ENCODE results near the gene CHAF1A.
A peak's percentile ranks its signal among the peaks of the same experiment; 100 is the strongest.

CHAF1A gene

GRCh38 chr19:4471403-4472173 lies 69.1 kb downstream of the CHAF1A start (continued):
- TF ChIP-seq KLF8 (tag by site-specific recombination; IDR thresholded peaks at IDR 0.05) (peak; percentile 86), ZNF214 (tag by site-specific recombination; IDR thresholded peaks at IDR 0.05; ENCODE audit: borderline replicate concordance) (no peak), ZBTB17 (tag by site-specific recombination; IDR thresholded peaks at IDR 0.05) (no peak; the same call in 1 of the 2 replicates), ZBTB11 (tag by site-specific recombination; conservative IDR thresholded peaks at IDR 0.05; ENCODE audit: low read depth) (no peak), ZBTB6 (tag by site-specific recombination; IDR thresholded peaks at IDR 0.05) (no peak), TCF7L2 (IDR thresholded peaks at IDR 0.05; ENCODE audit: borderline replicate concordance, low read depth, low read length) (no peak), ZNF791 (tag by site-specific recombination; IDR thresholded peaks at IDR 0.05) (no peak), ZFP41 (tag by site-specific recombination; IDR thresholded peaks at IDR 0.05; ENCODE audit: borderline replicate concordance) (no peak), ZEB2 (tag by site-specific recombination; IDR thresholded peaks at IDR 0.05) (peak; percentile 16; the same call in 1 of the 2 replicates), ZNF354C (tag by site-specific recombination; IDR thresholded peaks at IDR 0.05; ENCODE audit: borderline replicate concordance, low read depth) (no peak), OSR2 (tag by site-specific recombination; IDR thresholded peaks at IDR 0.05) (no peak), WT1 (tag by site-specific recombination; IDR thresholded peaks at IDR 0.05) (peak; percentile 91), ZNF76 (tag by site-specific recombination; IDR thresholded peaks at IDR 0.05; ENCODE audit: borderline replicate concordance, low read depth) (peak; percentile 95), ZBTB20 (tag by site-specific recombination; IDR thresholded peaks at IDR 0.05) (0 out of 2 replicates have a peak, but pooled peaks have one; percentile 4), YY1 (tag by site-specific recombination; IDR thresholded peaks at IDR 0.05) (no peak), ZNF626 (tag by site-specific recombination; IDR thresholded peaks at IDR 0.05) (no peak), ZIC2 (tag by site-specific recombination; IDR thresholded peaks at IDR 0.05) (no peak), ZBTB44 (tag by site-specific recombination; IDR thresholded peaks at IDR 0.05) (peak; percentile 12; the same call in 1 of the 2 replicates), MEIS1 (CRISPR knock-in tag; IDR thresholded peaks at IDR 0.05; ENCODE audit: borderline replicate concordance) (no peak), SP7 (tag by site-specific recombination; IDR thresholded peaks at IDR 0.05) (0 out of 2 replicates have a peak, but pooled peaks have one; percentile 9), HIC1 (tag by site-specific recombination; IDR thresholded peaks at IDR 0.05) (no peak), ZNF514 (tag by site-specific recombination; IDR thresholded peaks at IDR 0.05) (no peak), ZNF423 (tag by site-specific recombination; IDR thresholded peaks at IDR 0.05) (no peak), PBX3 (CRISPR knock-in tag; IDR thresholded peaks at IDR 0.05) (peak; percentile 99), ZNF670 (tag by site-specific recombination; IDR thresholded peaks at IDR 0.05; ENCODE audit: low read depth) (no peak), ZNF280C (tag by site-specific recombination; IDR thresholded peaks at IDR 0.05) (no peak), ZNF292 (tag by site-specific recombination; IDR thresholded peaks at IDR 0.05; ENCODE audit: borderline replicate concordance, low read depth) (no peak), ZNF169 (tag by site-specific recombination; IDR thresholded peaks at IDR 0.05) (no peak)

Measured in HEK293 (cell line).